Panc1 (cell line): ENCODE data around the gene SLC9C1. TPM values are rescaled to one million over a fixed set of nuclear protein-coding genes. Genes with fewer than 3 reads are reported as not detected.

Experiments used
- ATAC-seq: fragments of 200-7000 bp; cut with Tn5 transposase; 2 replicates; pipeline ENCODE4 v1.9.1; 2020; ENCODE audit warnings: mild to moderate bottlenecking, moderate library complexity
- BruUV-seq: library from RNA; stranded (reverse); fragments of 400-500 nt; replicated peaks from 2 replicates; lab custom pipeline; 2021; lab: Mats Ljungman, UMichigan
- CTCF ChIA-PET: fragments of 300-600 bp; sonication (Branson Sonifier 250); formaldehyde crosslinking; loops from one replicate; lab custom pipeline; 2022; ENCODE audit warnings: antibody characterized with exemption; lab: Charles Lee
- POLR2A ChIA-PET: fragments of 300-600 bp; sonication (Branson Sonifier 250); formaldehyde crosslinking; loops from one replicate; lab custom pipeline; 2022; ENCODE audit warnings: antibody characterized with exemption; lab: Charles Lee
- DNase-seq: peaks from one replicate; pipeline ENCODE4 v3.0.0-alpha.2; 2010; ENCODE audit warnings: low read depth, low spot score
- H3K27ac ChIP-seq: 2 replicates; pipeline ENCODE4 v1.5.1; 2011; ENCODE audit warnings: mild to moderate bottlenecking, low read length, inconsistent platforms
- H3K27me3 ChIP-seq: fragments of 200-500 bp; sonication (Bioruptor generic); 2 replicates; pipeline ENCODE4 v1.6.0; 2014; ENCODE audit warnings: low read length, inconsistent platforms; ENCODE audit not compliant: control insufficient read depth, insufficient read depth
- H3K36me3 ChIP-seq: fragments of 200-500 bp; sonication (Bioruptor generic); 2 replicates; pipeline ENCODE4 v1.5.1; 2014; ENCODE audit warnings: inconsistent platforms, mild to moderate bottlenecking, low read length, moderate library complexity; ENCODE audit not compliant: control insufficient read depth, insufficient read depth
- H3K4me1 ChIP-seq: 2 replicates; pipeline ENCODE4 v1.5.1; 2011; ENCODE audit warnings: inconsistent platforms, mild to moderate bottlenecking, low read length, moderate library complexity; ENCODE audit not compliant: control insufficient read depth, insufficient read depth
- H3K4me3 ChIP-seq, 2 experiments: 2 replicates each; pipeline ENCODE4 v1.5.1; 2011 to 2012; ENCODE audit warnings: low read depth in 2 of 2, low read length in 2 of 2, mild to moderate bottlenecking in 2 of 2, inconsistent platforms in 1 of 2, moderate library complexity in 1 of 2
- H3K9me3 ChIP-seq: fragments of 200-500 bp; sonication (Bioruptor generic); 2 replicates; pipeline ENCODE4 v1.5.1; 2014; ENCODE audit warnings: low read depth, mild to moderate bottlenecking, inconsistent platforms, low read length, moderate library complexity; ENCODE audit not compliant: control insufficient read depth, insufficient read depth
- POLR2AphosphoS5 ChIP-seq: IDR thresholded peaks from 2 replicates; pipeline ENCODE4 v1.6.1; 2012; ENCODE audit warnings: mild to moderate bottlenecking, low read depth, low read length, moderate library complexity
- SIN3A ChIP-seq: IDR thresholded peaks from 2 replicates; pipeline ENCODE4 v1.6.1; 2012; ENCODE audit warnings: low read depth, mild to moderate bottlenecking, low read length, moderate library complexity, borderline replicate concordance; ENCODE audit not compliant: insufficient read depth
- TCF7L2 ChIP-seq: IDR thresholded peaks from 2 replicates; pipeline ENCODE4 v1.6.1; 2011; ENCODE audit warnings: mild to moderate bottlenecking, low read depth, low read length, inconsistent platforms
- in situ Hi-C: cut with HindIII; loops from 2 replicates; pipeline ENCODE4 v1.10.0; 2016; ENCODE audit warnings: low sequenced_read_pairs, low pct_unique_long_range_greater_than_20kb
- intact Hi-C: fragments of 100-400 bp; cut with micrococcal nuclease; formaldehyde crosslinking; loops from one replicate; pipeline ENCODE4 v1.10.0; 2022; ENCODE audit not compliant: unreplicated experiment
- total RNA-seq: library from RNA; stranded (reverse); gene quantifications from one replicate; pipeline ENCODE4 v1.2.1, GENCODE V29; 2021; ENCODE audit not compliant: unreplicated experiment
- TF ChIP-seq, protein P1 (sequence below): fragments of 450-650 bp; IDR thresholded peaks from 2 replicates; pipeline ENCODE4 v1.5.1; 2017; ENCODE audit warnings: mild to moderate bottlenecking
- TF ChIP-seq, protein P2 (sequence below), 2 experiments: IDR thresholded peaks; 2 replicates each; pipeline ENCODE4 v1.6.1; 2011 to 2012; ENCODE audit warnings: low read depth in 2 of 2, control low read depth in 1 of 2, low read length in 1 of 2, mild to moderate bottlenecking in 1 of 2, moderate library complexity in 1 of 2; ENCODE audit not compliant: insufficient read depth in 1 of 2

SLC9C1 gene
- total RNA-seq, 1 experiment from 2014 or later = not detected

- peaks cover 8% of the 10 kb centered on the region; the same call in 1 of the 2 replicates for H3K27me3 ChIP-seq
- no peak overlapping the region for H3K27ac ChIP-seq
- no peak overlapping the region for H3K4me3 ChIP-seq
- CTCF ChIA-PET = no interaction called here
- H3K36me3 ChIP-seq = no peaks in the 10 kb centered on the region
- TF ChIP-seq, protein P1, sequence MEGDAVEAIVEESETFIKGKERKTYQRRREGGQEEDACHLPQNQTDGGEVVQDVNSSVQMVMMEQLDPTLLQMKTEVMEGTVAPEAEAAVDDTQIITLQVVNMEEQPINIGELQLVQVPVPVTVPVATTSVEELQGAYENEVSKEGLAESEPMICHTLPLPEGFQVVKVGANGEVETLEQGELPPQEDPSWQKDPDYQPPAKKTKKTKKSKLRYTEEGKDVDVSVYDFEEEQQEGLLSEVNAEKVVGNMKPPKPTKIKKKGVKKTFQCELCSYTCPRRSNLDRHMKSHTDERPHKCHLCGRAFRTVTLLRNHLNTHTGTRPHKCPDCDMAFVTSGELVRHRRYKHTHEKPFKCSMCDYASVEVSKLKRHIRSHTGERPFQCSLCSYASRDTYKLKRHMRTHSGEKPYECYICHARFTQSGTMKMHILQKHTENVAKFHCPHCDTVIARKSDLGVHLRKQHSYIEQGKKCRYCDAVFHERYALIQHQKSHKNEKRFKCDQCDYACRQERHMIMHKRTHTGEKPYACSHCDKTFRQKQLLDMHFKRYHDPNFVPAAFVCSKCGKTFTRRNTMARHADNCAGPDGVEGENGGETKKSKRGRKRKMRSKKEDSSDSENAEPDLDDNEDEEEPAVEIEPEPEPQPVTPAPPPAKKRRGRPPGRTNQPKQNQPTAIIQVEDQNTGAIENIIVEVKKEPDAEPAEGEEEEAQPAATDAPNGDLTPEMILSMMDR = no peak
- TF ChIP-seq TCF7L2 = no peak
- no peak for TF ChIP-seq POLR2AphosphoS5
- TF ChIP-seq, protein P2, sequence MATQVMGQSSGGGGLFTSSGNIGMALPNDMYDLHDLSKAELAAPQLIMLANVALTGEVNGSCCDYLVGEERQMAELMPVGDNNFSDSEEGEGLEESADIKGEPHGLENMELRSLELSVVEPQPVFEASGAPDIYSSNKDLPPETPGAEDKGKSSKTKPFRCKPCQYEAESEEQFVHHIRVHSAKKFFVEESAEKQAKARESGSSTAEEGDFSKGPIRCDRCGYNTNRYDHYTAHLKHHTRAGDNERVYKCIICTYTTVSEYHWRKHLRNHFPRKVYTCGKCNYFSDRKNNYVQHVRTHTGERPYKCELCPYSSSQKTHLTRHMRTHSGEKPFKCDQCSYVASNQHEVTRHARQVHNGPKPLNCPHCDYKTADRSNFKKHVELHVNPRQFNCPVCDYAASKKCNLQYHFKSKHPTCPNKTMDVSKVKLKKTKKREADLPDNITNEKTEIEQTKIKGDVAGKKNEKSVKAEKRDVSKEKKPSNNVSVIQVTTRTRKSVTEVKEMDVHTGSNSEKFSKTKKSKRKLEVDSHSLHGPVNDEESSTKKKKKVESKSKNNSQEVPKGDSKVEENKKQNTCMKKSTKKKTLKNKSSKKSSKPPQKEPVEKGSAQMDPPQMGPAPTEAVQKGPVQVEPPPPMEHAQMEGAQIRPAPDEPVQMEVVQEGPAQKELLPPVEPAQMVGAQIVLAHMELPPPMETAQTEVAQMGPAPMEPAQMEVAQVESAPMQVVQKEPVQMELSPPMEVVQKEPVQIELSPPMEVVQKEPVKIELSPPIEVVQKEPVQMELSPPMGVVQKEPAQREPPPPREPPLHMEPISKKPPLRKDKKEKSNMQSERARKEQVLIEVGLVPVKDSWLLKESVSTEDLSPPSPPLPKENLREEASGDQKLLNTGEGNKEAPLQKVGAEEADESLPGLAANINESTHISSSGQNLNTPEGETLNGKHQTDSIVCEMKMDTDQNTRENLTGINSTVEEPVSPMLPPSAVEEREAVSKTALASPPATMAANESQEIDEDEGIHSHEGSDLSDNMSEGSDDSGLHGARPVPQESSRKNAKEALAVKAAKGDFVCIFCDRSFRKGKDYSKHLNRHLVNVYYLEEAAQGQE (IDR thresholded peaks at IDR 0.05; ENCODE audit: insufficient read depth in 1 of 2, low read depth in 2 of 2, low read length in 1 of 2) = no peak
- TF ChIP-seq SIN3A = no peak
- no peaks in the 10 kb centered on the region for H3K4me1 ChIP-seq
- POLR2A ChIA-PET = no interaction called here
- intact Hi-C loops (no loop called here), in situ Hi-C loops (no loop called here)
- no peak for ATAC-seq
- BruUV-seq = no TSS peak
- no peak for DNase-seq
- no peaks in the 10 kb centered on the region for H3K9me3 ChIP-seq
Observed at GRCh38 chr3:112338727-112339056, 44.7 kb upstream of the SLC9C1 start.

DNA sequence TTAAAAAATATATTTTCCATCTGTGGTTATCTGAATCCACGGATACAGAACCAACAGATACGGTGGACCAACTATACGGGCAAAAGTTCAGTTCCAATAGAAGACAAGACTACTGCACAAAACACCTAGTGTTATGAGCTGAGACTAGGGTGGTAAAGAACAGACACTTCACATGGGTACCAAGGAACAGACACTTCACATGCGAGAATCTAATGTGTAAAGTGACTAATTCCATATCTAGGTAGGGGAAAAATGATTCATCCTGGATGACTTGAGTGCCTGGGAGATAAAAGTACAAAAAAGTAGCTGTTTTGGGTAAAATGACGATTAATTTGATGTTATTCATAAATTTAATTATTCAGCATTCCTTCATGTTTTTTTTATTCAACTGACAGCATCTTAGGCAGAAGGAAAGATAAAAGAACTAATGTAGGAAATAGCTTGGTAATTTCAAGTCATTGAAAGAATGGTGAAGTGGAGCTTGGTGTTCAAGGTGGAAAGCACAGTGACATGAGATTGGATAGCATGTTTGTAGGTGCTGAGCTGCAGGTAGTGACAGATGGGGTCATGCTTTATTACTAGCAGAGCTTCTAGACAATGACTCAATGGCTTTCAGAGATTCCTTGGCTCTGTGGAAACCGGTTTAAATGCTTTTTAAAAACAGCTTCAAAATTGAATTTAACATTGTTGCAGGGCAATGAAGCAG, 44.2 kb upstream of the SLC9C1 start:
- intact Hi-C loops = no loop called here
- Histone ChIP-seq H3K4me3 (no peak overlapping the region), H3K36me3 (no peaks in the 10 kb centered on the region), H3K27ac (no peak overlapping the region), H3K27me3 (peaks cover 8% of the 10 kb centered on the region; the same call in 1 of the 2 replicates), H3K9me3 (no peaks in the 10 kb centered on the region), H3K4me1 (no peaks in the 10 kb centered on the region)
- ChIA-PET POLR2A (no interaction called here), CTCF (no interaction called here)
- ATAC-seq = no peak
- in situ Hi-C loops = no loop called here
- no TSS peak for BruUV-seq
- DNase-seq = no peak
- TF ChIP-seq SIN3A (no peak), POLR2AphosphoS5 (no peak)

DNA sequence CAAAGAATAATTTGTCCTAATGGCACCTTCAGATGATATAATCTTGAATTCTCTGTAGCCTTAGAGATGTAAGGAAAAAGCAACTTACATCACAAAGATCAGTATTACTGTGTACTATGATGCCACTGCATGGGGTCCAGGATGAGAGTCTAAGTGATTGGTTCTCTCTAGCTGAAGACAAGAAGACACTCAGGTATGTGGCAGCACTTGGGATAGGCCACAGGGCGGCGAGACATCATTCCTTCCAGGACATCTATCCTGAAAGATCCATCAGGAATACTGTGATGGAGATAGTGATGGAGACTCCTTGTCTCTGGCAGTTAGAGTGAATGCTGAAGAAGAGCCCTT, 41.4 kb upstream of the SLC9C1 start:
- POLR2A ChIA-PET = no interaction called here
- Histone ChIP-seq H3K36me3 (no peaks in the 10 kb centered on the region), H3K4me1 (no peaks in the 10 kb centered on the region), H3K4me3 (no peak overlapping the region), H3K9me3 (no peaks in the 10 kb centered on the region), H3K27ac (no peak overlapping the region), H3K27me3 (peaks cover 8% of the 10 kb centered on the region; the same call in 1 of the 2 replicates)
- no peak for TF ChIP-seq POLR2AphosphoS5
- TF ChIP-seq SIN3A = no peak
- TF ChIP-seq TCF7L2 = no peak
- TF ChIP-seq, protein P1 = no peak
- TF ChIP-seq, protein P2 (IDR thresholded peaks at IDR 0.05; ENCODE audit: insufficient read depth in 1 of 2, low read depth in 2 of 2, low read length in 1 of 2) = no peak
- in situ Hi-C loops (no loop called here), intact Hi-C loops (no loop called here)
- no peak for ATAC-seq
- DNase-seq = no peak
- no TSS peak for BruUV-seq
- CTCF ChIA-PET = no interaction called here
